Upper lobe of left lung (tissue), 6 donors: Measurements from ENCODE around the gene ZW10. TPM values are rescaled to one million over a fixed set of nuclear protein-coding genes. Genes with fewer than 3 reads are reported as not detected.

ENCODE experiments used
- ATAC-seq, 2 donors: fragments of 200-7000 bp; cut with Tn5 transposase; one replicate each; pipeline ENCODE4 v1.9.1; 2022; ENCODE audit warnings: mild to moderate bottlenecking in 2 of 2, moderate library complexity in 2 of 2; ENCODE audit not compliant: low FRiP score in 2 of 2
- DNase-seq, 2 donors: peaks; one replicate each; pipeline ENCODE4 v3.0.0-alpha.2; 2019 to 2020
- H3K27ac ChIP-seq, 4 donors: fragments of 200-600 bp; sonication (generic); one replicate each; pipeline ENCODE4 v1.5.1; 2016 to 2019
- H3K27me3 ChIP-seq, 4 donors: fragments of 200-600 bp; sonication (generic); one replicate each; pipeline ENCODE4 v1.5.1; 2017 to 2019
- H3K36me3 ChIP-seq, 4 donors: fragments of 200-600 bp; sonication (generic); one replicate each; pipeline ENCODE4 v1.5.1; 2016 to 2019
- H3K4me1 ChIP-seq, 4 donors: fragments of 200-600 bp; sonication (generic); one replicate each; pipeline ENCODE4 v1.5.1; 2018 to 2019
- H3K4me3 ChIP-seq, 4 donors: fragments of 200-600 bp; sonication (generic); one replicate each; pipeline ENCODE4 v1.5.1; 2017 to 2019; ENCODE audit warnings: mild to moderate bottlenecking in 2 of 4, moderate library complexity in 1 of 4
- H3K9me3 ChIP-seq, 4 donors: fragments of 200-600 bp; sonication (generic); one replicate each; pipeline ENCODE4 v1.5.1; 2018 to 2019
- CTCF ChIP-seq, 6 experiments: fragments of 450-650 bp in 4 of 6; fragments of 200-600 bp in 2 of 6; sonication (generic) in 2 of 6; IDR thresholded peaks; one replicate each; pipeline ENCODE4 v1.5.1; 2016 to 2019; ENCODE audit warnings: antibody characterized with exemption in 6 of 6
- EP300 ChIP-seq, 4 donors: sonication (generic); formaldehyde crosslinking; IDR thresholded peaks; one replicate each; pipeline ENCODE4 v1.5.1; 2017; ENCODE audit warnings: antibody characterized with exemption in 4 of 4, control low read depth in 2 of 4
- POLR2A ChIP-seq, 4 donors: fragments of 450-650 bp; IDR thresholded peaks; one replicate each; pipeline ENCODE4 v1.5.1; 2016 to 2017; ENCODE audit warnings: antibody characterized with exemption in 4 of 4, mild to moderate bottlenecking in 2 of 4
- POLR2AphosphoS5 ChIP-seq, 2 donors: sonication (generic); formaldehyde crosslinking; IDR thresholded peaks; one replicate each; pipeline ENCODE4 v1.5.1; 2017; ENCODE audit warnings: antibody characterized with exemption in 2 of 2
- WGBS, 2 donors: methylation state at CpG; one replicate each; pipeline ENCODE4 v1.1.5; 2017 to 2018; 5-methylcytosine and 5-hydroxymethylcytosine counted together
- small RNA-seq, 4 donors: library from RNA; depleted of rRNA; stranded (forward); fragments of <200 nt; gene quantifications; one replicate each; pipeline ENCODE3, GENCODE V24; 2016
- total RNA-seq, 6 donors: library from RNA; depleted of rRNA in 4 of 6; stranded (reverse); fragments of >200 nt in 4 of 6; gene quantifications; one replicate each; pipeline versions ENCODE4 v1.1.0 to v1.2.1, GENCODE V29; 2016 to 2021
- donor health status: DM: no; HTN: no; CAD: no; lungs with moderate emphysema.
- donor health status: DM: no; HTN: yes; CAD: no; lungs with severe emphysema.

The ZW10 gene
- total RNA-seq, 6 donors from 2014 or later, result 6.7 to 13.8 (median 9.8) TPM

GRCh38 chr11:113683481-113684046 is 89.9 kb downstream of the ZW10 start:
- 75 to 87% methylated on average over 6 of the region's 6 CpGs for WGBS, 2 donors
- TF ChIP-seq EP300 (IDR thresholded peaks at IDR 0.05) (no peak), POLR2AphosphoS5 (IDR thresholded peaks at IDR 0.05) (no peak), POLR2A (IDR thresholded peaks at IDR 0.05) (no peak), CTCF (IDR thresholded peaks at IDR 0.05) (no peak)
- ATAC-seq, result no peak

More at GRCh38 chr11:113683481-113684046, 89.9 kb downstream of the ZW10 start:
- H3K4me1 ChIP-seq, result no peaks in the 10 kb centered on the region
- H3K36me3 ChIP-seq, result no peaks in the 10 kb centered on the region
- no peaks in the 10 kb centered on the region for H3K27me3 ChIP-seq
- H3K4me3 ChIP-seq, result no peak overlapping the region
- H3K27ac ChIP-seq, result no peak overlapping the region
- H3K9me3 ChIP-seq, result no peaks in the 10 kb centered on the region
- DNase-seq, result no peak

Small RNAs within 50 kb of the gene (small RNA-seq; reads per million reads assigned to genes)
- gene LRRC37A13P (0 reads per million in 4 donors), gene RPS29P19 (0 reads per million in 4 donors)

Other genes with a start within 250 kb of the ZW10 start
- 1 to 10 TPM in 1 of 6 donors, under 1 TPM in 3, not detected in 2; 0.61 to 2.4 (median 0.85) TPM for gene TMPRSS5, start 67.4 kb downstream of the ZW10 start, total RNA-seq
- not detected for gene CLDN25, start 6.1 kb upstream of the ZW10 start, total RNA-seq
- 10 to 100 TPM; 16.1 to 50.8 (median 18.8) TPM for gene USP28, start 101.9 kb upstream of the ZW10 start, total RNA-seq
- not detected for gene HTR3B, start 131.1 kb upstream of the ZW10 start, total RNA-seq
- gene HTR3A, start 201.4 kb upstream of the ZW10 start, total RNA-seq, result not detected